HG02884 (cell line): Measurements from ENCODE around the gene CHAC1.

Experiments
- ATAC-seq: cut with Tn5 transposase; IDR thresholded peaks from one replicate; pipeline ENCODE4 v1.9.1; 2021; ENCODE audit warnings: mild to moderate bottlenecking, moderate library complexity; ENCODE audit not compliant: unreplicated experiment

The CHAC1 gene

DNA sequence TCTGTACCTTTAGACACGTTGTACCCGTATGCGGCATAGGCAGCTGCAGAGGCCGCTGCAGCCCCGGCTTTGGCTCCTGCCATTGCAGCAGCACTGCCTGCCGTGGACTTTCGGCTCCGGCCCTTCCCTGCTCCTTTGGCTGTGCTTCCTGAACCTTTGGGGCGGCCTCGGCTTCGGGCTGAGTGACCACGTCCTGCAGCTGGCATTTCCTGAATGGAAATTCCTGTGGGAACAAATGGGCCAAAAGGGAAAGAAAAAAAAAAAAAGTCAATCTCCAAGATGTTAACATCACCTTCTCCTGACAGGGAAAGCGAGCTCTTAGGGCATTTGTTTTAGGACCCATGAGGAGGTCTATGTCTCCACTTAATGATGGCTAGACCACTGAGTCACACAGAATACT, 29.6 kb downstream of the CHAC1 start:
- no peak for ATAC-seq

DNA sequence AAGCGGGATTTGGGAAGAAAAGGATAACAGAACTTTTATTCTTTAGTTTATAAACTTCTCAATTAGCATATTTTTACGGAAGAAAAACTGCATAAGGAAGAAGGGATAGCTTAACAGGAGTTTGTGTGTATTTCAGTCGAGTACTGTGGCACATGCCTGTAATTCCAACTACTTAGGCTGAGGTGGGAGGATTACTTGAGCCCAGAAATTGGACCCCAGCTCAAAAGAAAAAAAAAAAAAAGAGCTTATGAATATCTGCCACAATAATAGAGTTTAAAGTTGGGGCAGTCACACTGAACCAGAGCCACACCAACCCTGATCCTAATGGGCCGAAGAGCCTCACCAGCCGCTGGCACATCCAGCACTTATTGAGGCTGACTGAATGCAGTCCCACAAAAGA, 31.1 kb downstream of the CHAC1 start:
- no peak for ATAC-seq

DNA sequence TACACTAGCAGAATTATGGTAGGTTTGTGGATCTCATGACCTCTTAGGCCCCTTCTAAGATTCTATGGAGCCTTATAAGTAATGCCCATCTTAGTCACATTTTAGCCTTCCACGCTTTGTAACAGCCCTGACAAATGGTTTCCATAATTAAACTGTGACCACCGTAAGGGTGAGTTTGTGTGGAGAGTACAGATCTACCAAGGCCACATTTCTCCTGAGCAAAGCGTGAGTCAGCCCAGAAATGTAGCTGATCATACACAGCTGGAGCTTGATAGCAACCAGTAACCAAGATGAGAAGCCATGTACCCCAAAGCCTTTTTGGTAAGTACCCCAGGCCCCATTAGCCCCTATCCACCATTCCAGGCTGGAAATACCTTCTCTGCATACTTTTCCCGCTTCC, 31.7 kb downstream of the CHAC1 start:
- no peak for ATAC-seq

DNA sequence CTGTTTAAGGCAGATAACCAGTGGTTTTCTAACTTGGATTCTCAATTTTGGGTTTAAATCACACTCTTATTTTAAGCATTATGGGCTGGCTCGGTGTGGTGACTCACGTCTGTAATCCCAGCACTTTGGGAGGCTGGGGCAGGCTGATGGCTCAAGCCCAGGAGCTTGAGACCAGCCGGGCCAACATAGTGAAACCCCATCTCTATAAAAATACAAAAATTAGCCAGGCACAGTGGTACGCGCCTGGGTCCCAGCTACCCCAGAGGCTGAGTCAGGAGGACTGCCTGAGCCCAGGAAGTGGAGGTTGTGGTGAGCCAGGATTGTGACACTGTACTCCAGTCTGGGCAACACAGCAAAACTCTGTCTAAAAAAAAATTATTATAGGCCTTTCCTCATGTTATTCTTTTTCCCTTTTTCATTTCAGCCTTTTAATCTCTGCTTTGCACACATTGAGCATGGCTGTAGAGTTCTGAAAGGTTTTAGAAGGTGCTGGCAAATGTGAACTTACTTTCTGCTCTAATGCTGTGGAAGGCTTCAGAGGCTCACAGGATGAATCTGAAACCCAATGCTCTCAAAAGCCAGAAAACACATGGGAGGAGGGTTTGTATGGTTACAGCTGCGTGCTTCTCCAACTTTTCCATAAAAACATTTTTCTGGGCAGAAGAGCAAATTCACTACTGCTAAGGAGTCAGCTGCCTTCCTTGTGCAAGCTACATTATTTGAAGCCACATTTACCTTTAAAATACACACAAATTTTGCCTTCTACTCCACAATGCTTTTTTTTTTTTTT, 32.5 kb downstream of the CHAC1 start:
- ATAC-seq: no peak

DNA sequence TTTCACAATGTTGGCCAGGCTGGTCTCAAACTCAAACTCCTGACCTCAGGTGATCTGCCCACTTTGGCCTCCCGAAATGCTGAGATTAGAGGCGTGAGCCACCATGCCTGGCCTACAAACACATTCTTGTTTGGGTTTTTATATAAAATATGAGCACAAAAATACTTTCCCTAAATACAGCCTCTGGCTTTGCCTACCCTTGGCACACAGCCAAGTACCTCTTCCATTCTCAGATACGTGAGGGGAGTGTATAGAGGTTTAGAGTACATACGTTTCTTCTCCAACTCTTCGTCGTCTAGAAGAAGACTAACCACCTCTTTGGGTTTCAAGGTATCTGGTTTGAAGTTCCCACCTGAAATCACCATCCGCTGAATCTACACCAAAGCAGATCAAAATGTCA, 33.5 kb downstream of the CHAC1 start:
- no peak for ATAC-seq

DNA sequence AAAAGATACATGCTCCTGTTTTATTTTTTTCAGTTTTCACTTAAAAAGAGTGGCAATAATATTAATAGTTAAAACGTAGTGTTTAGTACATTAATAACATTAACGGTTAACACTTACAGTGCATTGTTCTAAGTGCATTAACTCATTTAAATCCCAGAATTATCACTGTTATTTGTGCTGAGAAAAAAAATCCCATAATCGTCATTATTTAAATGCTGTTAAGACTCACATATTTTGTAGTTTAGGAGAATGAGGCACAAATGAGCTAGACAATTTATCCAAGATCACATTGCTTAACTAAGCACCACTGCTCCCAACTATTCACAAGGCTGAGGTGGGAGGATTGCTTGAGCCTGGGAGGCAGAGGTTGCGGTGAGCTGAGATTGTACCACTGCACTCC, 34.9 kb downstream of the CHAC1 start:
- no peak for ATAC-seq

DNA sequence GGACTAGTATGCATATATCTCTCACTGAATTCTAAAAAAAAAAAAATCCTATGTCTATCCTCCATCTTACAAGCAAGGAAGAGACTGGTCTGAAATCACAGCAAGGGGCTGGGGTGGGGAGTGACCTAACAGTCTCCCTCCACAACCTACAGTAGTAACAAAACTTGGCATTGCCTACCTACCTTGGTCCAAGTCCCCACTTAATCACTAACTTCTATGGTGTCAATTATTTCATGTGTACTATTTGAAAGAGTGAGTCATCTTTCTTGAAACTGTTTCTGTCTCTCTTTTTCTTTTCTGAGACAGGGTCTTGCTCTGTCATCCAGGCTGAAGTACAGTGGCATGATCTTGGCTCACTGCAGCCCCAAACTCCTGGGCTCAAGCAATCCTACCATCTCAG, 36.8 kb downstream of the CHAC1 start:
- ATAC-seq: no peak

DNA sequence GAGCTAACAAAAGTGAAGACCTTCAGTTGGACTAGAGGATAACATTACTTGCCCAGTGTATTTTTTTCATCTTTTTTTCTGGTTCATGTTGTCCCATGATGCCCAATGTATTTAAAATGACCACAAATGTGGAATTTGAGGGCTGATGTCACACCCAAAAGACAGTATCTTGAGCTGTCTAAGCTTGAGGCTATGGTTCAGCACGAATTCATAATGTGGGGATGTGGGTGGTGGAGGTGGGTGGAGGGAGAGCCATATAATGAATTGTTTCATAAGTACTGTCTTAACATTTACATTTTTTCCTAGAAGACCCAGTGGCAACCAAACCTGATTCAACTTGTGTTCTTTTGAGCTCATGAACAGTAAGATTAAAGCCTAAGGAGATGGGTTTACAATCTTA, 37.5 kb downstream of the CHAC1 start:
- ATAC-seq: no peak

DNA sequence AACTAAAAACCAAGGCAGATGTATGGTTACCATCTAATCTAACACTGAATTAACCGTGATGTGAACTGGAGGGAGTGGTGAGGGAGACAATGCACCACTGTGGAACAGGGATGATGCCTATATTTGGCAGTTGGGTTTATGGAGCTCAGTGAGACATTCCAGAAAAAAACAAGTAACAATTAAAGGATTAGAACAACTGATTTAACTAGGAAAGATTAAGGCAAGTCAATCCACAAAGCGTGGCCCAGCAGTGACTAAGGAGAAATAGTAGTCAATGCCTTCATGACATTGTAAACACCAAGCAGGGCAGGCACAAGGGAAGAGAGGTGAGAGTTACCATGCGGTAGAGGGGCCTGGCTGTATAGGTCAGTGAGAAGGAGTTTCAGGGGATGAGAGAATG, 38.1 kb downstream of the CHAC1 start:
- ATAC-seq: no peak

DNA sequence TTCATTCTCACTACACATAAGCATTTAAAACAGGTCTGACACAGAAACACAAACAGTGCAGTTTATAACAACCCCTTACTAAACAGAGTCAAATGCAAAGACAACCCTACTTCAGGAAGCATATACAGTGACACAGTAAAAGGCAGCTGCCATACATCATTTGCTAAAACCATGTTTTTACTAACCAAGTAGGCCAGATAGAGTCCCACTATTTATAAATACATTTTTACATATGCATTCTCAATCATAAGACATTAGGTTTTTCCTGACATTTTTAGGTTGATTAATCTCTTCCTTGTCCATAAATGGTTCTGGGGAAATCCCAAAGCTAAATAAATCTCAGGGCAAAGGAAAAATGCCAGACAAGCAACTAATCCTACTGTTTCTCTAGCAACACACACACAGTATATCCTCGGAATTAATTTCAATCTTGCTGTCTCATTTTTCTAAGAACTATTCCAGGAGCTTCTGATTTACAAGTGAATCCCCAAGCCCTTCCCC, 39.0 kb downstream of the CHAC1 start:
- no peak for ATAC-seq

DNA sequence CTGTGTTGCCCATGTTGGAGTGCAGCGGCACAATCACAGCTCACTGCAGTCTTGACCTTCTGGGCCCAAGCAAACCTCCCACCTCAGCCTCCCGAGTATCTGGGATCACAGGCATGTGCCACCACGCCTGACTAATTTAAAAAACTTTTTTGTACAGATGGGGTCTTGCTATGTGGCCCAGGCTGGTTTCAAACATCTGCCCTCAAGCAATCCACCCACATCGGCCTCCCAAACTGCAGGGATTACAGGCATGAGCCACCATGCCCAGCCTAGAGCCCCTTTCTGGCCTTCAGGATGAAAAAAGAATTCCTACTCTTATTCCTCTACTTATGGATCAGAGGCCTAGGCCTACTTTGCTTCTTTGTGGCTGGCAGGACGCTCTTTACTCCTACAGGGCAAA, 39.6 kb downstream of the CHAC1 start:
- ATAC-seq: no peak

DNA sequence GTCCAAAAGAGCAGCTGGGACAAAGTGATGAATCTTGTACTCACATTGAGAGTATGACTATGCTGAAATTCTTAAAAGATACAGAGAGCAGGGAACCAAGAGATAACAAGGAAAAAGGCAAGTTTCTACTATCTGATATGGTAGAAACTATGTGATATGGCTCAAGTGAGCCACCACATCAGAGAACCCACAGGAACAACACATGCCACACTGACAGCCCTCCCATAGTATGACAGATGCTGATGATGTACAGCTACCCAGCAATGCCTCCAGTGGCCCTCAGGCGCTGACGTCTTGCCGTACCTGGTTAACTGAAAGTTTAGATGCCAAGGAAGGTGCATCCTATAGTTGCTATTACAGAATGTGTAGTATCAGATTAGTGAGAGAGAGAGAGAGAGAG, 42.4 kb downstream of the CHAC1 start:
- ATAC-seq: no peak

DNA sequence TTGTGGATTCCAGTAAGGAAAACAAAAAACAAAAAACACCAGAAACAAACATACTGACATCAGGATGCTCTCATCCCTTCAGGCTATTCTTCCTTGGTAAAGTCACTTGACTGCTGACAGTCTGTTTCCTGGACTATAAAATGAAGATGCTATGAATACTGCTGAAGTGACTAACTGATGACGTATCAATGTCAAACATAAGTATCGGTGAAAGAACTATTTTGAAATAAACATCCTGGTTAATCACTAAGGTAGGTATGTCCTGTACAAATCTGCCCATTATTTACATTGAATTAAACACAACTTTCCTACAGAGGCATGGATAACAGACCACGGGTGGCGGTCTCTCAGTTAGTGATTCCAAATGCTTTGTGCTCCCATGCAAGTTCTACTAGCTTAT, 45.9 kb downstream of the CHAC1 start:
- no peak for ATAC-seq

DNA sequence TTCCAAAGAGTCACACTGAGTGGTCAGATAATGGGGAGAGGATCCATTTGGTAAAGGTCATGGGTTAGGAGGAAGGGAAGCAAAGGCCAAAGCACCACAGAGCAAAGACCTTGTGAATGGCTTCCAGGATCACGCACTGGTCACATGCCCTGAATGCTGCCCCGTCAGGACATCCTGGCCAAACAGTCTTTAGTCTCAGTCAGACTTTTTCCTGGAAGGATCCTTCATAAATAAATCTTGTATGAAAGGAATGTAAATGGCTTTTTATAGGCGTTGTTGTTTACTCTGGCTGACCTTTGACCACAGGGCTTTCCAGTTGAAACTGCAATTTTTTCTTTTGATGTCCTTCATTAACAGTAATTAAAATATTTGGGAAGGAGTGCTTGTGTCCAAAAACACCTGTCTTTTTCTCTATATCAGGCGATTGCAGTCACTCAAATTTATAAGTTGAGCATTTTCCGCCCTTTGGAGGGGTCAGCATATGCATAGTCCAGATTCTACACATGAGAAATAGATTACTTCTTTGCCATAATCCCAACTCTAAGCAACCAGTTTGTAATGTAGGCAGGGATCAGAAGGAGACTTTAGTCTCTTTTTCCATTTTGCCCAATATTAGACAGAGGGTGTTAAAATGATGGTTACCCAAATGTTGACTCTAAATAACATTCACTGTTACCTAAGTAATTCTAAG, 48.4 kb downstream of the CHAC1 start:
- no peak for ATAC-seq

DNA sequence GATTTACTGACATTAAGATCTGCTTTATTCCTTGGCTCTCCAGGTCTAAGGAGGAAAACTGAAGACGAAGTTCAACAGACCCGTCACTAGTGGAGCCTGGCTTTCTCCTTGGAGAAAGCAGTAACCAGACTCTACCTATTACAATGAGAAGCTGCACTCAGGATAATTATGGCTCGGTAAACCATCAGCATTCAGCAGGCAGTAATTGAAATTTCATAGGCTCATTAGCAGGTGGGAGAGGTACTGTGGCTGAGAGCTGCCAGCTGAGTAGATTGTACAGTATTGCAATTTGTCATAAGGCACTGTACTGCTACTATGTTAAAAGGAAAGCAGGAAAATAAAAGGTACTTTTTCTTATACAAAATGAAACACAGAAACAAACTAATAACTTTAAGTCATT, 51.2 kb downstream of the CHAC1 start:
- ATAC-seq: no peak
